Natural killer cell (primary cell): ENCODE results near the gene PHF2. TPM values are rescaled to one million over a fixed set of nuclear protein-coding genes. Genes with fewer than 3 reads are reported as not detected.

ENCODE experiments used
- ATAC-seq, 3 donors: fragments of 150-1000 bp in 2 of 3; fragments of 200-7000 bp in 1 of 3; cut with Tn5 transposase; 1 replicate in 1 of 3; 2 replicates in 2 of 3; pipeline ENCODE4 v1.10.0; 2021; ENCODE audit warnings: mild to moderate bottlenecking in 2 of 3, moderate library complexity in 2 of 3
- DNase-seq, 2 donors: peaks; one replicate each; pipeline versions ENCODE4 v3.0.0 to v3.0.0-alpha.2; 2013 to 2021; ENCODE audit warnings: mixed read lengths in 1 of 2
- H3K27ac ChIP-seq: one replicate; pipeline ENCODE4 v1.5.1; 2013; ENCODE audit warnings: mild to moderate bottlenecking, low read length
- H3K27me3 ChIP-seq: one replicate; pipeline ENCODE4 v1.6.1; 2013; ENCODE audit warnings: low read length; ENCODE audit not compliant: control insufficient read depth, insufficient read depth
- H3K36me3 ChIP-seq: one replicate; pipeline ENCODE4 v1.6.1; 2013; ENCODE audit warnings: low read length; ENCODE audit not compliant: control insufficient read depth, insufficient read depth
- H3K4me1 ChIP-seq: one replicate; pipeline ENCODE4 v1.6.1; 2013; ENCODE audit warnings: low read length; ENCODE audit not compliant: control insufficient read depth, insufficient read depth
- H3K4me3 ChIP-seq: one replicate; pipeline ENCODE4 v1.5.1; 2013; ENCODE audit warnings: low read length
- H3K9me3 ChIP-seq: one replicate; pipeline ENCODE4 v1.6.1; 2013; ENCODE audit warnings: low read length; ENCODE audit not compliant: control insufficient read depth, insufficient read depth
- H3K27ac Mint-ChIP-seq, 2 donors: one replicate each; pipeline ENCODE4 v1.8.0; 2022; ENCODE audit warnings: mild to moderate bottlenecking in 2 of 2, mixed read lengths in 2 of 2, moderate library complexity in 1 of 2
- H3K27me3 Mint-ChIP-seq, 2 donors: one replicate each; pipeline ENCODE4 v1.8.0; 2022; ENCODE audit warnings: low read depth in 2 of 2, mixed read lengths in 2 of 2
- H3K36me3 Mint-ChIP-seq: one replicate; pipeline ENCODE4 v1.8.0; 2022; ENCODE audit warnings: mixed read lengths
- H3K4me1 Mint-ChIP-seq, 2 donors: one replicate each; pipeline ENCODE4 v1.8.0; 2022; ENCODE audit warnings: mixed read lengths in 2 of 2
- H3K4me3 Mint-ChIP-seq: one replicate; pipeline ENCODE4 v1.8.0; 2022; ENCODE audit warnings: mild to moderate bottlenecking, moderate library complexity, mixed read lengths
- H3K9me3 Mint-ChIP-seq, 2 donors: one replicate each; pipeline ENCODE4 v1.8.0; 2022; ENCODE audit warnings: mixed read lengths in 2 of 2
- CTCF ChIP-seq: fragments of 200-600 bp; IDR thresholded peaks from one replicate; pipeline ENCODE4 v1.8.0; 2022; ENCODE audit warnings: antibody characterized with exemption
- WGBS: methylation state at CpG from one replicate; pipeline ENCODE4 v1.1.7; 2013; ENCODE audit warnings: missing lambda C conversion rate; ENCODE audit not compliant: insufficient coverage; 5-methylcytosine and 5-hydroxymethylcytosine counted together
- intact Hi-C: fragments of 100-400 bp; cut with micrococcal nuclease; formaldehyde crosslinking; loops from one replicate; pipeline ENCODE4 v1.14.2; 2022
- total RNA-seq, 4 donors: library from RNA; stranded (reverse); fragments of 120-200 nt in 1 of 4; gene quantifications; one replicate each; pipeline versions ENCODE4 v1.2.3 to v1.2.4, GENCODE V29; 2013 to 2022

The PHF2 gene
- total RNA-seq, 3 donors from 2014 or later (not counting 1 experiment from before 2014, with no cell fraction given) = 24.8 to 28.1 (median 26.4) TPM

GRCh38 chr9:93533863-93534262, 42.5 kb upstream of the PHF2 start:
- Histone ChIP-seq H3K27ac (no peak overlapping the region), H3K9me3 (no peaks in the 10 kb centered on the region), H3K4me1 (no peaks in the 10 kb centered on the region), H3K27me3 (no peaks in the 10 kb centered on the region), H3K4me3 (no peak overlapping the region), H3K36me3 (peaks cover 57% of the 10 kb centered on the region)
- intact Hi-C loops = no loop called here
- no peak for DNase-seq
- WGBS = 94% methylated on average over 8 of the region's 8 CpGs
- H3K36me3 Mint-ChIP-seq = peaks cover 8% of the 10 kb centered on the region
- peak overlapping the region in 1 of 2 donors; percentile 44 for H3K27ac Mint-ChIP-seq
- H3K27me3 Mint-ChIP-seq = no peaks in the 10 kb centered on the region
- H3K4me1 Mint-ChIP-seq = peaks cover 0 to 26% of the 10 kb centered on the region in 2 donors
- H3K9me3 Mint-ChIP-seq = no peaks in the 10 kb centered on the region
- ATAC-seq = no peak
- no peak overlapping the region for H3K4me3 Mint-ChIP-seq
- no peak for TF ChIP-seq CTCF

GRCh38 chr9:93536167-93536566, 40.2 kb upstream of the PHF2 start:
- H3K27ac Mint-ChIP-seq = no peak overlapping the region

GRCh38 chr9:93536874-93537273, 39.5 kb upstream of the PHF2 start:
- no peaks in the 10 kb centered on the region for H3K9me3 Mint-ChIP-seq
- Histone ChIP-seq H3K27me3 (no peaks in the 10 kb centered on the region), H3K27ac (no peak overlapping the region), H3K4me1 (no peaks in the 10 kb centered on the region), H3K9me3 (no peaks in the 10 kb centered on the region), H3K4me3 (no peak overlapping the region), H3K36me3 (peaks cover 47% of the 10 kb centered on the region)
- no peaks in the 10 kb centered on the region for H3K36me3 Mint-ChIP-seq
- H3K27ac Mint-ChIP-seq = no peak overlapping the region
- H3K27me3 Mint-ChIP-seq = no peaks in the 10 kb centered on the region
- H3K4me3 Mint-ChIP-seq = no peak overlapping the region
- H3K4me1 Mint-ChIP-seq = peaks cover 0 to 26% of the 10 kb centered on the region in 2 donors
- ATAC-seq (no peak), DNase-seq (no peak)
- intact Hi-C loops = no loop called here
- WGBS = 81% methylated on average over 9 of the region's 9 CpGs
- TF ChIP-seq CTCF = no peak

More at GRCh38 chr9:93536167-93536566, 40.2 kb upstream of the PHF2 start:
- TF ChIP-seq CTCF = no peak
- no peaks in the 10 kb centered on the region for H3K9me3 Mint-ChIP-seq
- Histone ChIP-seq H3K4me3 (no peak overlapping the region), H3K27me3 (no peaks in the 10 kb centered on the region), H3K36me3 (peaks cover 50% of the 10 kb centered on the region), H3K9me3 (no peaks in the 10 kb centered on the region), H3K4me1 (no peaks in the 10 kb centered on the region), H3K27ac (no peak overlapping the region)
- intact Hi-C loops = no loop called here
- WGBS = 99% methylated on average over 4 of the region's 4 CpGs
- ATAC-seq (no peak), DNase-seq (no peak)
- no peak overlapping the region for H3K4me3 Mint-ChIP-seq
- H3K4me1 Mint-ChIP-seq = peaks cover 0 to 26% of the 10 kb centered on the region in 2 donors
- no peaks in the 10 kb centered on the region for H3K27me3 Mint-ChIP-seq
- no peaks in the 10 kb centered on the region for H3K36me3 Mint-ChIP-seq

- H3K27me3 ChIP-seq = no peaks in the 10 kb centered on the region
- no peak overlapping the region for H3K27ac ChIP-seq
- Mint-ChIP-seq H3K36me3 (no peaks in the 10 kb centered on the region), H3K27me3 (no peaks in the 10 kb centered on the region), H3K4me3 (no peak overlapping the region), H3K9me3 (no peaks in the 10 kb centered on the region), H3K4me1 (peaks cover 0 to 8% of the 10 kb centered on the region in 2 donors), H3K27ac (no peak overlapping the region)
- no peaks in the 10 kb centered on the region for H3K4me1 ChIP-seq
- intact Hi-C loops = no loop called here
- no peak for ATAC-seq
- 98% methylated on average over 8 of the region's 8 CpGs for WGBS
- no peak for TF ChIP-seq CTCF
- no peak for DNase-seq
- H3K36me3 ChIP-seq = peaks cover 48% of the 10 kb centered on the region
- no peak overlapping the region for H3K4me3 ChIP-seq
- H3K9me3 ChIP-seq = no peaks in the 10 kb centered on the region
These were observed 36.1 kb upstream of the PHF2 start for GRCh38 chr9:93540305-93540704.
